Transverse colon (tissue), 4 donors: ENCODE measurements around the gene KAT2B.

Experiments
- CTCF ChIP-seq, 5 experiments: fragments of 200-600 bp in 3 of 5; fragments of 450-650 bp in 2 of 5; sonication (generic) in 3 of 5; IDR thresholded peaks; 1 replicate in 2 of 5; 2 replicates in 3 of 5; pipeline ENCODE4 v1.5.1; 2016 to 2017; ENCODE audit warnings: antibody characterized with exemption in 5 of 5, inconsistent platforms in 3 of 5, mild to moderate bottlenecking in 2 of 5, moderate library complexity in 1 of 5
- EP300 ChIP-seq: sonication (generic); formaldehyde crosslinking; IDR thresholded peaks from one replicate; pipeline ENCODE4 v1.6.1; 2017; ENCODE audit warnings: antibody characterized with exemption, low read depth
- POLR2A ChIP-seq: fragments of 450-650 bp; IDR thresholded peaks from one replicate; pipeline ENCODE4 v1.6.1; 2016; ENCODE audit warnings: antibody characterized with exemption, mild to moderate bottlenecking, moderate library complexity
- POLR2AphosphoS5 ChIP-seq, 3 donors: sonication (generic); formaldehyde crosslinking; IDR thresholded peaks; one replicate each; pipeline ENCODE4 v1.6.1; 2016; ENCODE audit warnings: antibody characterized with exemption in 3 of 3

GRCh38 chr3:20059929-20060328 lies 19.7 kb downstream of the KAT2B start:
- TF ChIP-seq CTCF (IDR thresholded peaks at IDR 0.05) = no peak
- no peak for TF ChIP-seq POLR2A
- no peak for TF ChIP-seq POLR2AphosphoS5 (IDR thresholded peaks at IDR 0.05)
- no peak for TF ChIP-seq EP300
